ENCODE measurements around the gene MINDY2.
"Not testable (repeated sequence)": the region's sequence is repeated elsewhere in the genome, so short reads cannot be mapped to it uniquely, and the experiment has no call there.

Gene MINDY2

GRCh38 chr15:58805095-58805494 is 34.0 kb downstream of the MINDY2 start:
- DNase-seq (ENCODE audit: low read depth), result peak; percentile 33
- TF ChIP-seq CTCF (conservative IDR thresholded peaks at IDR 0.05; ENCODE audit: low read depth, low read length), result no peak
- no peak overlapping the region for H3K4me3 ChIP-seq (ENCODE audit: low read depth, low read length)

GRCh38 chr15:58823267-58823666 is 52.2 kb downstream of the MINDY2 start:
- not testable (repeated sequence) for DNase-seq (ENCODE audit: low read depth); H3K4me3 ChIP-seq (ENCODE audit: low read depth, low read length)

GRCh38 chr15:58830556-58830955 is 59.5 kb downstream of the MINDY2 start:
- H3K4me3 ChIP-seq (ENCODE audit: low read depth, low read length), result no peak overlapping the region
- peak; percentile 28 for DNase-seq (ENCODE audit: low read depth)
- TF ChIP-seq CTCF (conservative IDR thresholded peaks at IDR 0.05; ENCODE audit: low read depth, low read length), result no peak

GRCh38 chr15:58833681-58834426 is 62.8 kb downstream of the MINDY2 start:
- not testable (repeated sequence) for H3K4me3 ChIP-seq (ENCODE audit: low read depth, low read length); DNase-seq (ENCODE audit: low read depth)

DNA sequence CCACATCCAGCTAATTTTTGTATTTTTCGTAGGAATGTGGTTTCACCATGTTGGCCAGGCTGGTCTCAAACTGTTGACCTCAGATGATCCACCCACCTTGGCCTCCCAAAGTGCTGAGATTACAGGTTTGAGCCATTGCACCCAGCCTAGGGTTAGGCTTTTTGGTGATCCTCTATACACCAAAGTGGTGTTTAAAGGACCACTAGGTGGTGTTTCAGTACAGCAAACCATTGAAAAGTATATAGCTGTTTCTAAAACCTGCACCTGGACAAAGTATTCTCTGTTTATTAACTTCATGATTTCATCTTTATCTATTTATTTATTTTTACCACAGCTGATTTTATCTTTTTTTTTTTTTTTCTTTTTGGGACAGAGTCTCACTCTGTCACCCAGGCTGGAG is 68.4 kb downstream of the MINDY2 start:
- peak; percentile 30 for DNase-seq (ENCODE audit: low read depth)
- TF ChIP-seq CTCF (conservative IDR thresholded peaks at IDR 0.05; ENCODE audit: low read depth, low read length), result peak; percentile 45

GRCh38 chr15:58840048-58840447 is 68.9 kb downstream of the MINDY2 start:
- peak; percentile 44 for DNase-seq (ENCODE audit: low read depth)
- no peak for TF ChIP-seq CTCF (conservative IDR thresholded peaks at IDR 0.05; ENCODE audit: low read depth, low read length)
- no peak overlapping the region for H3K4me3 ChIP-seq (ENCODE audit: low read depth, low read length)

More for the DNA sequence above, 68.4 kb downstream of the MINDY2 start:
- no peak overlapping the region for H3K4me3 ChIP-seq (ENCODE audit: low read depth, low read length)

DNA sequence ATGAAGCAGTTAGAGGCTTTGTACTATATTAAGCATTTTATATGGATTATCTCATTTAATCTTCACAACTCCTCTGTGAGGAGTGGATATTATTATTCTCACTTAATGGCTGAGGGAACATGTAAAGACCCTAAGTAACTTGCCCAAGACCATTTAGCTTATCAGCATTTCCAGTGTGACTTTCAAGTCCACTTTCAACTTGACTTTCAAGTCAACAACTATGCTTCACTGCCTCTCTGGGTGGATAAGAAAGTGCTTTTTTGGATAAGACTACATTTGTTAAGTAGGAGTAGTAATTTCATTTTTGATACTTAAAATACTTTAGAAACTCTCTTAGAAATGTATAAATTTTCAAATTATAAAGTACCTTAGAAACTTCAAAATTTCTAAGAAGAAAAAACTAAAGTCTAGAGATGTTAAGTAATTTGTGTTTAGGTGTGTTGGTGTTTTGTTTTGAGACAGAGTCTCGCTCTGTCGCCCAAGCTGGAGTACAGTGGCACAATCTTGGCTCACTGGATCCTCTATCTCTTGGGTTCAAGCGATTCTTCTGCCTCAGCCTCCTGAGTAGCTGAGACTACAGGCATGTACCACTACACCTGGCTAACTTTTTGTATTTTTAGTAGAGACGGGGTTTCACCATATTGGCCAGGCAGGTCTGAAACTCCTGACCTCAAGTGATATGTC is 71.8 kb downstream of the MINDY2 start:
- no peak overlapping the region for H3K4me3 ChIP-seq (ENCODE audit: low read depth, low read length)
- TF ChIP-seq CTCF (conservative IDR thresholded peaks at IDR 0.05; ENCODE audit: low read depth, low read length), result no peak
- DNase-seq (ENCODE audit: low read depth), result no peak

- not testable (repeated sequence) for DNase-seq (ENCODE audit: low read depth); H3K4me3 ChIP-seq (ENCODE audit: low read depth, low read length)
These were observed 80.1 kb downstream of the MINDY2 start for GRCh38 chr15:58851205-58851604.

Measured in choroid plexus epithelial cell (primary cell).